Ishikawa (cell line): ENCODE results near the gene PITPNC1.

ENCODE experiments used
- CEBPB ChIP-seq: IDR thresholded peaks from 2 replicates; pipeline ENCODE4 v1.6.1; 2012
- CREB1 ChIP-seq: IDR thresholded peaks from 2 replicates; pipeline ENCODE4 v1.6.1; 2012; ENCODE audit warnings: low read depth
- EP300 ChIP-seq: IDR thresholded peaks from 2 replicates; pipeline ENCODE4 v1.6.1; 2012; ENCODE audit warnings: borderline replicate concordance
- MAX ChIP-seq: IDR thresholded peaks from 2 replicates; pipeline ENCODE4 v1.6.1; 2012
- NFIC ChIP-seq: IDR thresholded peaks from 2 replicates; pipeline ENCODE4 v1.6.1; 2012
- RAD21 ChIP-seq: IDR thresholded peaks from 2 replicates; pipeline ENCODE4 v1.6.1; 2012; ENCODE audit warnings: low read depth
- TAF1 ChIP-seq: IDR thresholded peaks from 2 replicates; pipeline ENCODE4 v1.6.1; 2012; ENCODE audit warnings: low read depth, mild to moderate bottlenecking
- TCF12 ChIP-seq: IDR thresholded peaks from 2 replicates; pipeline ENCODE4 v1.6.1; 2012; ENCODE audit warnings: low read depth
- USF1 ChIP-seq: IDR thresholded peaks from 2 replicates; pipeline ENCODE4 v1.6.1; 2012
- YY1 ChIP-seq: IDR thresholded peaks from 2 replicates; pipeline ENCODE4 v1.6.1; 2012; ENCODE audit warnings: low read depth

- TF ChIP-seq TAF1 (no peak), YY1 (no peak), EP300 (no peak), TCF12 (no peak), NFIC (no peak), CREB1 (no peak), USF1 (no peak), MAX (no peak), RAD21 (no peak), CEBPB (no peak)
Measured at GRCh38 chr17:67574658-67575293, 197.7 kb downstream of the PITPNC1 start.
